ENCODE measurements around the gene ROPN1B.

The ROPN1B gene

GRCh38 chr3:125959317-125960065, 9.5 kb upstream of the ROPN1B start:
- H3K27ac ChIP-seq (replicated peaks; ENCODE audit: low read length), result no peak overlapping the region
- no peaks in the 10 kb centered on the region for H3K4me1 ChIP-seq (ENCODE audit: control insufficient read depth in 2 of 2, insufficient read depth in 1 of 2, low read depth in 1 of 2, low read length in 2 of 2)
- H2BK5ac ChIP-seq (ENCODE audit: low read length), result peak overlapping the region; percentile 75
- H3K9ac ChIP-seq (ENCODE audit: low read depth, low read length, poor library complexity), result no peak overlapping the region
- no peak for DNase-seq (ENCODE audit: low spot score)
- H3K27me3 ChIP-seq (ENCODE audit: control insufficient read depth in 3 of 3, insufficient read depth in 3 of 3, low read depth in 1 of 3, low read length in 3 of 3), result peaks cover 0 to 17% (median 0%) of the 10 kb centered on the region in 3 experiments
- H3K36me3 ChIP-seq (replicated peaks in 1 of 2; ENCODE audit: control insufficient read depth in 2 of 2, insufficient read depth in 2 of 2, low read length in 2 of 2), result no peaks in the 10 kb centered on the region
- H3K18ac ChIP-seq (ENCODE audit: low read length), result peak overlapping the region; percentile 57
- H4K91ac ChIP-seq (ENCODE audit: low read depth, low read length, poor library complexity), result no peak overlapping the region
- no peak overlapping the region for H4K8ac ChIP-seq (ENCODE audit: low read depth, low read length)
- no peaks in the 10 kb centered on the region for H3K79me1 ChIP-seq (ENCODE audit: low read depth, low read length)
- no peak overlapping the region for H2BK120ac ChIP-seq (ENCODE audit: low read depth, low read length)
- H2AK5ac ChIP-seq (ENCODE audit: low read depth, low read length), result no peak overlapping the region
- H3K4me3 ChIP-seq (ENCODE audit: low read length in 2 of 2), result no peak overlapping the region
- no peak overlapping the region for H2BK15ac ChIP-seq (ENCODE audit: low read length)
- peak overlapping the region; percentile 58 for H2BK12ac ChIP-seq (ENCODE audit: low read length)
- no peak overlapping the region for H3K23ac ChIP-seq (ENCODE audit: low read depth, low read length, poor library complexity)
- peak overlapping the region; percentile 71 for H3K14ac ChIP-seq (ENCODE audit: low read length)
- no peak overlapping the region for H3K4ac ChIP-seq (ENCODE audit: low read length)
- H3K9me3 ChIP-seq (replicated peaks in 1 of 2; ENCODE audit: control insufficient read depth in 2 of 2, insufficient read depth in 1 of 2, low read depth in 1 of 2, low read length in 2 of 2), result no peaks in the 10 kb centered on the region
- H3K4me2 ChIP-seq (ENCODE audit: insufficient read depth, low read length, poor library complexity, severe bottlenecking), result no peak overlapping the region
- no CpG with 5 or more reads among the region's 39 CpGs for WGBS, 2 donors (ENCODE audit: extremely low coverage in 2 of 2, insufficient read length in 2 of 2, insufficient replicate concordance in 1 of 2)
- no peak overlapping the region for H2AFZ ChIP-seq (ENCODE audit: low read length)

GRCh38 chr3:125960066-125960424, 8.9 kb upstream of the ROPN1B start:
- Histone ChIP-seq H3K36me3 (replicated peaks in 1 of 2; ENCODE audit: control insufficient read depth in 2 of 2, insufficient read depth in 2 of 2, low read length in 2 of 2) (no peaks in the 10 kb centered on the region), H2AK5ac (ENCODE audit: low read depth, low read length) (no peak overlapping the region), H2BK12ac (ENCODE audit: low read length) (peak overlapping the region; percentile 58), H4K91ac (ENCODE audit: low read depth, low read length, poor library complexity) (no peak overlapping the region), H3K4ac (ENCODE audit: low read length) (no peak overlapping the region), H3K14ac (ENCODE audit: low read length) (no peak overlapping the region), H2BK5ac (ENCODE audit: low read length) (no peak overlapping the region), H3K79me1 (ENCODE audit: low read depth, low read length) (no peaks in the 10 kb centered on the region), H3K9me3 (replicated peaks in 1 of 2; ENCODE audit: control insufficient read depth in 2 of 2, insufficient read depth in 1 of 2, low read depth in 1 of 2, low read length in 2 of 2) (no peaks in the 10 kb centered on the region), H4K8ac (ENCODE audit: low read depth, low read length) (no peak overlapping the region), H3K9ac (ENCODE audit: low read depth, low read length, poor library complexity) (no peak overlapping the region), H3K4me2 (ENCODE audit: insufficient read depth, low read length, poor library complexity, severe bottlenecking) (no peak overlapping the region), H2AFZ (ENCODE audit: low read length) (no peak overlapping the region), H3K23ac (ENCODE audit: low read depth, low read length, poor library complexity) (no peak overlapping the region), H3K18ac (ENCODE audit: low read length) (peak overlapping the region; percentile 48), H3K4me3 (ENCODE audit: low read length in 2 of 2) (peak overlapping the region in 1 of 2 donors; percentile 38), H3K27ac (replicated peaks; ENCODE audit: low read length) (no peak overlapping the region), H3K27me3 (ENCODE audit: control insufficient read depth in 3 of 3, insufficient read depth in 3 of 3, low read depth in 1 of 3, low read length in 3 of 3) (peaks cover 0 to 20% (median 0%) of the 10 kb centered on the region in 3 experiments), H2BK120ac (ENCODE audit: low read depth, low read length) (no peak overlapping the region), H3K4me1 (ENCODE audit: control insufficient read depth in 2 of 2, insufficient read depth in 1 of 2, low read depth in 1 of 2, low read length in 2 of 2) (no peaks in the 10 kb centered on the region), H2BK15ac (ENCODE audit: low read length) (no peak overlapping the region)
- no peak for DNase-seq (ENCODE audit: low spot score)
- no CpG with 5 or more reads among the region's 14 CpGs for WGBS, 2 donors (ENCODE audit: extremely low coverage in 2 of 2, insufficient read length in 2 of 2, insufficient replicate concordance in 1 of 2)

- no CpG with 5 or more reads among the region's 11 CpGs for WGBS, 2 donors (ENCODE audit: extremely low coverage in 2 of 2, insufficient read length in 2 of 2, insufficient replicate concordance in 1 of 2)
- H3K4ac ChIP-seq (ENCODE audit: low read length), result no peak overlapping the region
Measured at GRCh38 chr3:125960456-125961288, 8.3 kb upstream of the ROPN1B start.

GRCh38 chr3:125961289-125961589, 7.7 kb upstream of the ROPN1B start:
- no peak overlapping the region for H2BK15ac ChIP-seq (ENCODE audit: low read length)

More at GRCh38 chr3:125960456-125961288, 8.3 kb upstream of the ROPN1B start:
- Histone ChIP-seq H2BK5ac (ENCODE audit: low read length) (no peak overlapping the region), H3K4me1 (ENCODE audit: control insufficient read depth in 2 of 2, insufficient read depth in 1 of 2, low read depth in 1 of 2, low read length in 2 of 2) (no peaks in the 10 kb centered on the region), H3K4me2 (ENCODE audit: insufficient read depth, low read length, poor library complexity, severe bottlenecking) (no peak overlapping the region), H3K9ac (ENCODE audit: low read depth, low read length, poor library complexity) (peak overlapping the region; percentile 2), H2AK5ac (ENCODE audit: low read depth, low read length) (peak overlapping the region; percentile 27), H3K18ac (ENCODE audit: low read length) (peak overlapping the region; percentile 21), H4K91ac (ENCODE audit: low read depth, low read length, poor library complexity) (no peak overlapping the region), H3K23ac (ENCODE audit: low read depth, low read length, poor library complexity) (no peak overlapping the region), H3K4me3 (ENCODE audit: low read length in 2 of 2) (peak overlapping the region in 1 of 2 donors; percentile 38), H3K27me3 (ENCODE audit: control insufficient read depth in 3 of 3, insufficient read depth in 3 of 3, low read depth in 1 of 3, low read length in 3 of 3) (peaks cover 0 to 25% (median 0%) of the 10 kb centered on the region in 3 experiments), H3K14ac (ENCODE audit: low read length) (no peak overlapping the region), H3K79me1 (ENCODE audit: low read depth, low read length) (no peaks in the 10 kb centered on the region), H2BK12ac (ENCODE audit: low read length) (no peak overlapping the region), H3K9me3 (replicated peaks in 1 of 2; ENCODE audit: control insufficient read depth in 2 of 2, insufficient read depth in 1 of 2, low read depth in 1 of 2, low read length in 2 of 2) (no peaks in the 10 kb centered on the region), H3K27ac (replicated peaks; ENCODE audit: low read length) (no peak overlapping the region), H4K8ac (ENCODE audit: low read depth, low read length) (no peak overlapping the region), H2BK15ac (ENCODE audit: low read length) (no peak overlapping the region), H2AFZ (ENCODE audit: low read length) (no peak overlapping the region), H2BK120ac (ENCODE audit: low read depth, low read length) (no peak overlapping the region), H3K36me3 (replicated peaks in 1 of 2; ENCODE audit: control insufficient read depth in 2 of 2, insufficient read depth in 2 of 2, low read length in 2 of 2) (no peaks in the 10 kb centered on the region)
- no peak for DNase-seq (ENCODE audit: low spot score)

More at GRCh38 chr3:125961289-125961589, 7.7 kb upstream of the ROPN1B start:
- Histone ChIP-seq H3K36me3 (replicated peaks in 1 of 2; ENCODE audit: control insufficient read depth in 2 of 2, insufficient read depth in 2 of 2, low read length in 2 of 2) (no peaks in the 10 kb centered on the region), H3K4ac (ENCODE audit: low read length) (no peak overlapping the region), H2AFZ (ENCODE audit: low read length) (no peak overlapping the region), H3K23ac (ENCODE audit: low read depth, low read length, poor library complexity) (no peak overlapping the region), H3K27ac (replicated peaks; ENCODE audit: low read length) (no peak overlapping the region), H3K4me1 (ENCODE audit: control insufficient read depth in 2 of 2, insufficient read depth in 1 of 2, low read depth in 1 of 2, low read length in 2 of 2) (no peaks in the 10 kb centered on the region), H2BK120ac (ENCODE audit: low read depth, low read length) (no peak overlapping the region), H3K9me3 (replicated peaks in 1 of 2; ENCODE audit: control insufficient read depth in 2 of 2, insufficient read depth in 1 of 2, low read depth in 1 of 2, low read length in 2 of 2) (no peaks in the 10 kb centered on the region), H3K18ac (ENCODE audit: low read length) (no peak overlapping the region), H4K8ac (ENCODE audit: low read depth, low read length) (no peak overlapping the region), H3K4me3 (ENCODE audit: low read length in 2 of 2) (no peak overlapping the region), H3K27me3 (ENCODE audit: control insufficient read depth in 3 of 3, insufficient read depth in 3 of 3, low read depth in 1 of 3, low read length in 3 of 3) (peaks cover 0 to 31% (median 0%) of the 10 kb centered on the region in 3 experiments), H3K79me1 (ENCODE audit: low read depth, low read length) (no peaks in the 10 kb centered on the region), H4K91ac (ENCODE audit: low read depth, low read length, poor library complexity) (no peak overlapping the region), H3K9ac (ENCODE audit: low read depth, low read length, poor library complexity) (no peak overlapping the region), H2BK12ac (ENCODE audit: low read length) (no peak overlapping the region), H3K4me2 (ENCODE audit: insufficient read depth, low read length, poor library complexity, severe bottlenecking) (no peak overlapping the region), H2AK5ac (ENCODE audit: low read depth, low read length) (no peak overlapping the region), H2BK5ac (ENCODE audit: low read length) (no peak overlapping the region), H3K14ac (ENCODE audit: low read length) (no peak overlapping the region)
- no peak for DNase-seq (ENCODE audit: low spot score)
- WGBS, 2 donors (ENCODE audit: extremely low coverage in 2 of 2, insufficient read length in 2 of 2, insufficient replicate concordance in 1 of 2), result no CpG with 5 or more reads among the region's 6 CpGs
